Hematopoietic multipotent progenitor cell treated with erythropoietin and hydrocortisone succinate and interleukin-3 and kit ligand, for 15 days (in vitro differentiated cells): ENCODE data around the gene PPM1K.

Experiments used
- DNase-seq: peaks from one replicate; pipeline ENCODE4 v3.0.0-alpha.2; 2015; ENCODE audit warnings: low spot score

PPM1K gene

DNA sequence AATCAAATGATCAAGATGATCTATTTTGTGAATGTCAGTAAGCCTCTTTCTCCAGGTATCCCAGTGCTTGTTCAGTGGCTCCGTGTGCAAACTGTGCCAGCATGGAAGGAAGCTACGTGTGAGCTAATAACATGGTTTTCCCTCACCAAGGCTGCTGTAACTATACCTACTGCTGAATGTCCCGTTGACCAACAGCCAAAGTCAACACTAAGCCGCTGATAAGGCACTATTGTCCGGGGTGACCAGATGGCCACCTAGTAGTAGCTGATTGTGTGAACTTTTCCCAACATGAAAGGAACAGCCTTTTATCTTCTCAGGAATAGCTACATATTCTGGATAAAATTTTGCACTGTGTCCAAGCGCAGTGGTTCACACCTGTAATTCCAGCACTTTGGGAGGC is 68.0 kb downstream of the PPM1K start:
- DNase-seq: no peak

DNA sequence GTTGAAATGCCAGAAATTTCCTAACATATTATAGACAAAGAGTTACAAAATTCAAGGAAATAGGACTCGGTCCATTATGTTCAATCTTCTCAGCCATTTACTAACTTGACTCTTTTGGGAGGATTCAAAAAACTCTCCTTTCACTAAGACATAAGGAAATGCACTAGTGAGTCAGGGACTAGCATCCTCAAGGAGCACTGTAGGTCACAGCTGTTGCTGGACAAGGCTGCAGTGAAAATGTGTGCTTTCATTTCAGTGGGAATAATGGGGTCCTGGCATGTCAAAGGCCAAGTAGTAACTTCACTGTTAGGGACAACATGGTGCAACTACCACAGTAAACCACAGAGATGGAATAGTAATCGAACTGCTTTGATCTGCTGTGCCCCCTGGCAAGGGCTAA is 69.0 kb downstream of the PPM1K start:
- DNase-seq: no peak

DNA sequence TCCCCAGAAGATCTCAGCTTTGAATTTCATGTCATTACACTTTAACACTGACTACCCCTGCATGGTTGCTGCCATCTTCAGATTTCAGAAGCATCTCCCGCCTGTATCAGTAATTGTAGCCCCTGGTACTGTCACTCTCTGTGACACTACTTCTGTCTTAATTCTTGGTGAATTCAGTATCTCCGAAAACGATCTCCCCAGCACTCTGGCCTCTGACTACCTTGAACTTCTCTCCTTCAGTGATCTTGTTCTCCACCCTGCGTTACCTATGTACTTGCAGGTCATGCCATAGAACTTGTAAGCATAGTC is 72.2 kb downstream of the PPM1K start:
- DNase-seq: no peak

DNA sequence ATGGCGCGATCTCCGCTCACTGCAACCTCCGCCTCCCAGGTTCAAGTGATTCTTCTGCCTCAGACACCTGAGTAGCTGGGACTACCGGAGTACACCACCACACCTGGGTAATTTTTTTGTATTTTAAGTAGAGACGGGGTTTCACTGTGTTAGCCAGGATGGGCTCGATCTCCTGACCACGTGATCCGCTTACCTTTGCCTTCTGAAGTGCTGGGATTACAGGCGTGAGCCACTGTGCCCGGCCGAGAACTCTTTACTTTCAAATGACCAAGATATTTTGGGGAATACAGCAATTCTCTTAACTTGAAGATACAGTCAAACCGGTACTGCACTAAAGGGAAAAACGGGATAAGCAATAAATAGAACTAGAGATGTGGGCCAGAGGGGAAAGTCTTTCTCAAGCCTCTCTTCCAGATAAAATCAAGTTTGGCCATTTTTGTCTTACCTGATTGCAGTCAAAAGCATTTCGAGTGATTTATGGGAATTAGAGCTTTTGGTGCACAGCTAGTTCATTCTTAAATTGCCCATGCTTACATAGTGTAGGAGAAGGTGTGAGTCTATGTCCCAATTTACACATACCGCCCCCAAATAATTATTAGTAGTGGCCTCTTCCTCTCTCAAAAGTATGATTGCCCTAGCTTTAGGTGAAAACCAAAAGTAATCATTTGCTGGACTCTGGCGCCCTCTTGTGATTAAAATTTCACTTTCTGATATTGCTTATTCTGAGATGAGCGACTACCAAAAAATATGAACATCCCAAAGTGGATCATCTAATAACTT is 72.7 kb downstream of the PPM1K start:
- peak; percentile 80 for DNase-seq

DNA sequence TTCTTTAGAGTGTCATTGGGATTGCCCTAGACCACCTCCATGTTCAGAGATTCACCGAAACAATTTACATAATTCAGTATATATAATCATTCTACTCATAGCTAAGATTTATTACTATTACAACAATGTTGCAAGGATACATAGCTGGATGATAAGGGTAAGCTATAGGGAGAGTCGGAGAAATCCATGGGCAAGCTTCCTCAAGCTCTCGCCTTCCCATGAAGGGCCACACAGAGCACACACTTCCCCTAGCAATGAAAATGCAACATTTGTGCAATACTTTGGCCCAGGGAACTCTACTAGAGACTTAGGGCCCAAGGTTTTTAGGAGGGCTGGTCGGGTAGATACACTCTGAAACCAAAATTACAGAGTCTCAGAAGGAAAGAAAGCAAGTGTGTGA is 76.2 kb downstream of the PPM1K start:
- no peak for DNase-seq
